G401.6 (cell line): ENCODE results near the gene CLRN3.

Source experiments
- FAIRE-seq: peaks from 2 replicates; lab custom pipeline; 2012; peaks lifted over from hg19 to GRCh38; lab: Jason Lieb, UNC

Gene CLRN3, protein sequence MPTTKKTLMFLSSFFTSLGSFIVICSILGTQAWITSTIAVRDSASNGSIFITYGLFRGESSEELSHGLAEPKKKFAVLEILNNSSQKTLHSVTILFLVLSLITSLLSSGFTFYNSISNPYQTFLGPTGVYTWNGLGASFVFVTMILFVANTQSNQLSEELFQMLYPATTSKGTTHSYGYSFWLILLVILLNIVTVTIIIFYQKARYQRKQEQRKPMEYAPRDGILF

DNA sequence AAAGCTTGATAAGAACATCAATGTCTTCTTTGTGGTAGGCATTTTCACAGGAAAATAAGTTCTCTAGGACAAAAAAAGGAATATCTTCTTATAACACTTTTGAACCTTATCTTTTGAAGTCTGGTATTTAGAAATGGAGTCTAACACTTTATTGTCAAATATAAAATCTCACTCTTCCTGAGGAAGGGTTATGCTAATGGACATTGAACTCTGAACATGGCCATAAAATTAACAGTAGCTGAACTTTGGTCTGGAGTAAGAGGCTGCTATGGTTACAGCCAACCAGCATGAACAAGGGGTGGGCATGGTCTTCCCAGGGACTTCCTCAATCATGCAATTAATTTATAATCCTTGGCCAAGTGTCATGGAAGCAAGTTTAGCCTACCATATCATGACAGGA lies at the start of gene CLRN3:
Gene CLRN3, minus strand, starts transcription at position 199 of the 400 bp plus-strand sequence. Its CDS starts 157 bp downstream, at position 42.
- FAIRE-seq: no peak

DNA sequence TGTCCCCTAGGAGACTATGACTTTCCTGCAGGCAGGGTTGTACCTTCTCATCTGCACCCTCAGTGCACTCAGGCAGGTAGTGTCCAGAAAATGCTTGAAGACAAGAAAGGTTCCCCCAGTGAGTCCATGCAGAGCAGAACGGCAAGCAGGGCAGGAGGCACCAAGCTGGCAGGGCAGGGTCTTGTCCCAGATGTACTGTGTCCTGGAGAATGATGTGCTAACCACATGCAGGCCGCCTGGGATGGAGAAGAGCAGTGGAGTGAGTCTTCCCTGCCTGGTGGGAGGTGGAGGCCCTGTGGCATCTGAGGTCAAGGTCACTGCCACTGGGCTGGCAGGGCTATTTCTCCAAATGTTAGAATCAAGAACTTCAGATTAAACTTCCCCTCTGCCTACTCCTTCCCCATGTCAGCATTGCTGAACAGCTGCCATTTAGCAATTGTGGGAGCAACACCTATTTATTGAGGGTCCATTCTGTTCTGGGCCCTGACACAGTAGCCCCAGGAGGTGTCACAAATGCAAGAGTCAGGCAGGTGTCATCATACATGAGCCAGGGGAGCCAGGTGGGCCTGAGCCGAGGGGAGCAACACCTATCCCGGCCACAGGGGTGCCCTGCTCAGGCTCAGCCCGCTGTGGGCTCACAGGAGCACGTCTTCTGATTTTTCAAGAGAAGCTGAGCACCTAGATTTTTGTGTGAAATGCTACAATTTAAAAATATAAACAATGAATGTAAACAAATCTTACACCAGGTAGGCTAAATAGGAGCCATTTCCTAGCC lies 48.3 kb upstream of the CLRN3 start:
- FAIRE-seq: no peak

DNA sequence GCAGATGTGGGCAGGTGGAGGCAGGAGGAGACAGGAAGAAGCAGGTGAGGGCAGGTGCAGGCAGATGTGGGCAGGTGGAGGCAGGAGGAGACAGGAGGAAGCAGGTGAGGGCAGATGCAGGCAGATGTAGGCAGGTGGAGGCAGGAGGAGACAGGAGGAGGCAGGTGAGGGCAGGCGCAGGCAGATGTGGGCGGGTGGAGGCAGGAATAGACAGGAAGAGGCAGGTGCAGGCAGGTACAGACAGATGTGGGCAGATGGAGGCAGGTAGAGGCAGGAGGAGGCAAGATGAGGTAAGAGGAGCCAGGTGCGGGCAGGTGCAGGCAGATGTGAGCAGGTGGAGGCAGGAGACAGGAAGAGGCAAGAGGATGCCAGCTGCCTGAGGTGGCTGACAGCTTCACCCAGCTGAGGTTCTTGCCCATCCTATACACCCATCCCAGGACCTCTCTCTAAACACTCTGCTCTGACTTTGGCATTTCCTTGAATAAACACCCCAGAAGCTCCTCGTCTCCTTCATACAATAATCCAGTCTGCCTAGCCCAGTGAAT lies 47.1 kb upstream of the CLRN3 start:
- FAIRE-seq: no peak

DNA sequence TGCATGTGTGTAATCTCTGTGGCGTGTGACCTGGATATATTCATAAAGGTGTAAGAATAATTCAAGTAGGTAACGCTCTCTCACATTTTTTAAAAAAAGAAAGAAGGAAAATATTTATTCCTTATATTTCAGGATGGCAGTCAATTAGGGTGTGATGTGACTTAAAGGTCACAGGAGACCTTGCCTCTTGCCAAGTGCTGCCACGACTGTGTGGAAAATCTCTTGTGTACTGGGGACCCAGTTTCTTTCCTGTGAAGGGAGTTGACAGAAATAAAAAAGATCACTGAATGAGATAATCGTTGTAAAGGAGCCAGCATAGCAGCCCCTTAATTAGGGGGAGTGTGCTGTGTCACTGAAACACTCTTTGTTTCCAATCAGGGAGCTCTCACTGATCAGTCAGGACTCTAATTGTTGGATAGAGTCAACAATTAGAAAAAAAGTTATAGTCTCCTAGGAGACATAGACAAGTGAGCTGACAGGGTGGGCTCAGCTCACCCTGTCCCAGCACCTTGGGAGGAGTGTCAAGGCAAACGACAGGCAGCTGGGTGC lies 45.2 kb upstream of the CLRN3 start:
- FAIRE-seq: no peak

DNA sequence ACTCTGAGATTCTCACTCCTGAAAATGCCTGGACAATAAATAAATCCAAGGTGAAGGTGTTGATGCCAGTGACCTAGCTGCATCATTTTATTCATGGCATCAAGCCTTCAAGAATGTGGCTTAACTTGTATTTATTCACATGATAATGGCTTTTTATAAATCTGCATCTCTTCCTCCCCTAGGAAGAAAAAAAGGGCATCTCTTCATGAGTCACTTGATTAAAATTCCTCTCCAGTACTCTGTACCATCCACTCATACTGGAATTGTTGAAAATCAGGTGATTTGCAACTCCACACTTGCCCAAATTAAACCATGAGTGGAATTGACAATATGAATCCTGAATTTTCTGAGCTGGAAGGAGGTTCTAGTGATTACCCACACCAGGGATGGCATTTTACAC lies 44.3 kb upstream of the CLRN3 start:
- FAIRE-seq: no peak

DNA sequence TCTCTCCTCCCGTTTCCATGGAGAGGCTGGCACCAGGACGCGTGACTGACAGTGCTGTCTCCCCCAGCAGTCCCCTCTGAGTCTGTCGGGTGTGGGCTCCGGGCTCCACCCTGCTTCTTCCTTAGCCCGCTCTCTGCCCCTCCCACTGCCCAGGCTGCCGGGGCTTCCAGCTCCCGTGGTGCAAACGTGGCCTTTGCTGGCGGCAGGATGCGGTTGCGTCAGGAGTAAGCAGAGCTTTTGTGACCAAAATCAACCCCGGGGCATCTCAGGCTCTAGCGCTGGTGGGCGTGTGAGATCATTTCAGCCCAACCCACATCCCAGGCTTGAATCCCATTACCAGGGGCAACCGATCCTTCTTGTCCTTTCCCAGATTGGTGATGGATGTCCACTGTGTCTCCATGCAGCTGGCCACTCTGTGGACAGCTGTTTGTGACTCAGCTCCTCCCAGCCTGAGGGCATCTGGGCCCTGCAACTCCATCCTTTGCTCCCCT lies 42.4 kb upstream of the CLRN3 start:
- no peak for FAIRE-seq

DNA sequence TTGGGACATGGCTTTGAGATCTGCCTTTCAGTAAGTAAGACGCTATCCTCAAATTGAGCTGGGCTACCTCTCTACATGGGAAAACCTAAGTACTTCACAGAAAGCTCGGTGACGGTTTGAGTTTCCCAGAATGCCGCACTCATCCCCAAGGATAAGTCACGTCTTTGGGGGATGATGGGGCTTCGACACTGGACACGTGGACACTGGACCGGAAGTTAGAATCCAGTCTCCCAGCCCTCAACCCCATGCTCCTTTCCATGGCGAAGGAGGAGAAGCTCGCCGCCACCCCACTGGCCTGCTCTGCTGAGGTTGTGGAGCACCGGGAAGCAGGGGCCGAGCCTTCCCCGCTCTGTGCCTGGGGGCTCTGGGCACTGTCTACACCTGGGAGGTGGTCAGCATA lies 41.6 kb upstream of the CLRN3 start:
- no peak for FAIRE-seq

DNA sequence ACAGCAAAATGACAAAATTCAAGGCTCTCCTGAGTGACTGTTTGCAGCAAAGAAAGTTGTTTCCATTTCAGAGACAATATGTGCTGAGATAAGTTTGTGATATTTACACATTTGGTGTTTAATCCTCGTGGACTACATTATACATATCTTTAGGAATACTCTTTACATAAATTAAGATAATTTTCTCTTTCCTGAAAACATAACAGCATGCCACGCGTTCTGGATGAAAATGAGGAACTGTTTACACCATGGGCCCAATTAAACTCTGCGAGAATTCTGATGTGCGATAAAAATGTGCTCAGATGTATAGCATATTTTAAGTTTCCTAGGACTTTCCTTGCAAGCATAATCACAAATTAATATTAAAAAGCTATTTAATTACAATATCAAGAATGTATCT lies 40.5 kb upstream of the CLRN3 start:
- FAIRE-seq: no peak

DNA sequence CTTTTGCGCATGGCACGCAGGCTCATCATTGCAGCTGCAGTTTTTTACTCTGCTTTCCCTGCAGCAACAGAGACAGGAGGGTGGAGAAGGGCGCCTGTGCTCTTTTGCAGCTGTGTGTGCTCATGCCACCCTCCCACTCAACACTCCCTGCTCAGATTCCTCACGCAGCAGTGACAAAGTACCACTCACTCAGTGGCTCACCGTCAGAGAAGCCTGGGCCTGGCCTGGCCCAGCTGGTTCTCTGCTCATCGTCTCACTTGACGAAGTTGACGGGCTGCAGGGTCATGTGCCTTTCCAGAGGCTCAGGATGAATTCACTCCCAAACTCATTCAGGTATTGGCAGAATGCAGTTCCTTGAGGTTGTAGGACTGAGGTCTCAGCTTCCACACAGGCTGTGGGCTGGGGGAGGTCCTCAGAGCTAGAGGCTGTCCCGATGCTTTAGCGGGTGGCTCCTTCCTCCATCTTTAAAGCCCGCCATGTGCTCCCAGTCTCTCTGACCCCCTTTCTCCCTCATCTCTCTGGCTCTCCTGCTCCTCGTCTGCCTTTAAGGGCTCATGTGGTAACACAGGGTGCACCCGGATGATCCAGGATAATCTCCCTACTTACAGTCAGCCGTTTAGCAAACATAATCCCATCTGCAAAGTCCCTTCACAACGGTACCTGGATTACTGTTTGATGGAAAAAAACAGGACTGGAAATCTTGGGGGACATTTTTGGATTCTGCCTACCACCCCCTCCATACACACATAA lies 40.0 kb upstream of the CLRN3 start:
- FAIRE-seq: no peak

DNA sequence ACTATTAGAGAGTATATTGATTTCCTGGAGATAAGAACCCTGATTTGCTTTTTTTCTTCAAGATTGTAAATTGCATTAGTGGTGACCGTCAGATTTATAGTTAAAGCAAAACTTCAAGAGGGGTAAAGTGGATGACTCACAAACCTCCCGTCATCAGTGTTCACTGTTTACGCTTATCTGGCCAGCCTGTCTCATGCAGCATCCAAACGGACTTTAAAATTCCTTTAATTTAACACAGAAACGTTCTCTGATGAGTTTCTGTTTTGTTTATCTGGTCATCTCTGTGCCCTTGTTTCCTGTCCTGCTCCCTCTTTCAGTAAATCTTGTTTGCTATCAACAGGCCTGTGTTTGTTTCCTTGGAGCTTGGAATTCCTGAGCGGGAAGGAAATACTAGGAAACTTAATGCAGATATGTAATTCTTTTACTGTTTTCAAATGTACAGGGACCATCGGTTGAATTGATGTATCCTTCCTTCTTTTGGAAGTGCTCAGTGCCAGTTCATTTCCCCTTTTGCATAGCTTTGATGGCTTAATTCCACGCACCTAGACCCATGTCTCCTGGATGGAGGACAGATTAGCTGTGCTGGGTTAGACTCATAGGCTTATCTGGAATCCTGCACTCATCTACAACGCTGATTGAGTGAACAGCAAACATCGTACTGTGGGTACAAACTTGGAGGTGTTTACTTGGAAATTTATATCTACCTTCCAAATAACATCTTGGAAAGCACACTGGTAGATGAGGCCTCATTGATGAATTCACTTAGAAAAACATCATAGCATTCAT lies 35.5 kb upstream of the CLRN3 start:
- FAIRE-seq: no peak

DNA sequence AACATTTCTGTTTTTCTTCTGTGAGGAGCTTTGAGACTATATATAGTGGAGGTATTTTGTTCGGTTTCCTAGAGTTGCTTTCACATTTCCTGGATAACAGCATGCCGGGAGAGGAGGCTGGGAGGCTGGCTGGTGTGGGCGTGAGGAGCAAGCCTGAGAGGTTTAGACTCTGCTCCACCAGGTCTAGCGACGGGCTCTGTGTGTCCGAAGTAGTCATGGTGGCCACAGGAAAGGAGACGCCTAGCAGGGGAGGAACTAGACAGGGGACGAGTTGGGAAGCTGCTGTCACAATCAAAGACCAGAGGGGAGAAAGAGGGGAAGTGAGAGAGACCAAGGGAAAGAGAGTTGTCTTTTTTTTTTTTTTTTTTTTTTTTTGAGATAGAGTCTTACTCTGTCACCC lies 33.7 kb upstream of the CLRN3 start:
- FAIRE-seq: no peak

DNA sequence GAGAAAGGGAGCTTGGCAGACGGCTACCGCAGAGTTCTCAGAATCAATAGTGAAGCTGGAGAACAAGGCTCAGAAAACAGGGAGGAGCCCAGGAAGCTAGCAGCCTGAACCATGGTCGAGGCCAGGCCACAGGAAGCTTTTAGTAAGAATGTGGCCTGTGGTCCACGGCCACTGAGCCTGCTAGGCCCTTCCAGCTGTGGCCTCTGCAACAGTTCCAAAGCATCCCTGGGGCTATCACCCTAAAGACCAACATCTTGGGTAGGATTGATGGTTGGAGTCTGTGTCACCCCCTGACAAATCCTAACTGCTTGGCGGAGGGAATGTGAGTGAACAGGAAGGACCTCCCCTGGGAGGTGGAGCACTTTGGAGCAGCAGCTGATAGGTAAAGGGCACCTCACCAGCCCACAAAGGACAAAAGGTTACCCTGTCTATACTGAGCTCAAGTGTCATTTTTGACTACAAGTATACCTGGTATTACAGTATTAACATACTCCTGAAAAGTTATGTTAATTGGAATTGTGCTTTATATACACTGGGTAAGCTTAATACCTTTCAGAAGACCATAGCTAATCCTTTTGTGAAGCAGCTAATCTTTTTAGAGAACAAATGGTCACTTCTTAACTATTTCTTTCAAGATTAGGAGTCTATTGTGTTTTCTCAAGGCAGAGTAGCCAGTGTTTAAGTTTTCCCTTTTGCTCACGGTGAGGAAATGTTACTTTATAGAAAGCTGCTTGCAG lies 32.9 kb upstream of the CLRN3 start:
- FAIRE-seq: no peak

DNA sequence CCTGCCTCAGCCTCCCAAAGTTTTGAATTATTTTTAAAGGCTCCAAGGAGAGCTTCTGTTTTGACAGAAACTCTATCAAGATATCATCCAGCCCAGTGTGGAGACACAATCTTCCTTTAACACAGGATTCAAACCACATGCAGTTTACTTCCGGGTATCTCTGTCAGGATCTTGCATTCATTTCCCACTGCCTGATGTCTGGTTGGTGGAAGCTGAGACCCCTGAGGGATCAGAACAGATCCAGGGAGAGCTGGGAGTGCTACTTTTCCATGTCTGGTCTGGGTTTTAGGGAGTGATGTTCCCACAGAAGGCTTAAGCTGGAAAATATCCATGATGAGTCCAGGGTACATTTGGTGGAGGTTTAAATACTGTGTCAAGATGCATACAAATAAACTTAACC lies 30.9 kb upstream of the CLRN3 start:
- FAIRE-seq: no peak

DNA sequence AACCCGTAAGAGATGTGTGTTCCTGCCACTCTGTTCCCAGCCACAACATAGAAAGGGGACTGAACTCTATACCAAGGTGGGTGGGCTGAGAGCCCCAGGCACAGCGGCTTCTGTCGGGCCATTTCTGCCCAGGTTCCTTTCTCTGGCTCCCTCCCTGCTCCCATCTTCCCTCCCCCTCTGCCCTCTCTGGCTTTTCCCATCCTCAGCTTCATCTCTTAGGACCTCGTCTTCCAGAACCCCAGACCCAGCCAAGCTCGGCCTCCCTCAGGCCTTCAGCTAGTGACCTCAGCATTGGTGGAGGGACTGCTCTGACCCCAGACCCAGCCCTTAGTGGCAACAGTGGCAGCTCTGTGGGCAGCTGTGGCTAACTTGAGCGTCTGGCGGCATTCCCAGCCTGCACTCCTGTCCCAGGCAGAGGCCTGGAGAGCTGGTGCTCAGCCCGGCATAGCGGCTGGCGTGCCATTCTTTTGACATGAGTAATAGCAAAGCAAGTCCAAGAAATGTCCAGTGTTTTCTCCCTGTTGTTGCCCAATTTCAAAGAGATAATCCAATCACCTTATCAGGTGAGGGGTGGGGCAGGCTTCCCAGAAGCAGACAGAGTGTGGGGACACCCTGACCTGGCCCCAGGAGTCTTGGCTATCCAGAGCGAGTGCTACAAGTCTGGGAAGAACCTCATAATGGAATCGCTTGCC lies 30.1 kb upstream of the CLRN3 start:
- no peak for FAIRE-seq

DNA sequence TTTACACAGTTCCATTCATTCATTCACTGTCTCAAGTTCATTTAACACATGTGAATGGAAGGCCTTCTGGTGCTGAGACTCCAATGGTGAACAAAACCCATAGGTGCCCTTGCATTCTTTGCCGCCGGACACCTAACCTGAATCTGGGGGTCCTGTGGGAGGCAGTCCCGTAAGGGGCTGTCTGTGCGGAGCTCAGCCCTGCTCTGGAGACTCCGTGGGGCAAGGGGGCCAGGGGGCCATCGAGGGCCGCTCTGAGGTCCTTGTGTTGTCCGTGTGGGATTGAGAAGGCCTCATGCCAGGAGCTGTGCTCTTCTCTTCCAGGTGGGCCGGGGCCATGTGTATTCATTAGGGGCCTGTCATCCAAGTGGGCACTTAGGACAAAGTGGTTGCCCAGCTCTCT lies 29.5 kb upstream of the CLRN3 start:
- FAIRE-seq: no peak

DNA sequence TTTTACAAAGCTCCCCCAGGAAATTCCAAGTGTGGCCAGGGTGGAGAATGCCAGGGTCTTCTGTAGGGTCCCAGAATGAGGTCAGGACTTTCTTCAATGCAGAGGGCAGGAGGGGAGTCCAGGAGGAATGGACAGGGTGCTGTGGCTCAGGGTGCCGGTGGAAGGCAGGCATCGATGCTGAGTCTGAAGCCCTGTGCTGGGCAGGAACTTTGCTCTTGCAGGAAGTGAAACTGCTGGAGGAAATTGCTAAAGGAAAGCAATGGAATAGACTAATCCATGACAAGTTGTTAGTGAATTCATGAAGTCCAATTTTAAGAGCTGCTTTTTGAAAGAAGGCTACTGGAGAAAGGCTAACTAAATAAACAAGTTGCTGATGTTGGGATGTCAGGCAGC lies 29.0 kb upstream of the CLRN3 start:
- FAIRE-seq: no peak

DNA sequence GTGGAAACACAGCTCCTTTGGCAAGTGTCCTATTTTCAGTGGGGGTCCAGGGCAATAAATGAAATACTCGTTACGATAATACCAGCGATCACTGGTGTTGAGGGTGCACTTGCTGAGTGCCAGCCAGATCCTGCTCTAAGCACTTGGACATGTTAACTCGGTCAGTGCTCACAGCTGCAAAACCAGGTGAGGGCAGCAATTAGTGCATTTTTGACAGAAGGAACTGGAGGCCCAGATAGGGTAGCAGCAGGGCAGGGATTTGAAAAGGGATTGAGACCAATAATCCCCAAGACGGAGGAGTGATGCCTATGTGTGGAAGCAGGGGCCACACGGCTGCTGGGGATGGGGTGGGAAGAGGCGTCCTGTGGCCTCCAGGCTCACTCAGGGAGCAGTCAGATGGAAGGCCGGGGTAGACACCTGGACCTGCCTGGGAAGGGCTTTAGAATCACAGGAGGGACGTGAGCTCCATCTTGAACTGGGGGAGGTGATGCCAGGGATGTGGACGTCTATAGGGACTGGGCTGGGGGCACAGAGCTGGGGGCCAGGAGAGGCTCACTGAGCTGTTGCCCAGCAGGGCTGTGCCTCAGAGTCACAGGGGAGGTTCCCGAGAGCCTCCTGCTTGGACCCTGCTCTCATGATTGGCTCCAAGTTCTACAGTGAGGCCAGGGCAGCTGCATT lies 28.5 kb upstream of the CLRN3 start:
- no peak for FAIRE-seq

DNA sequence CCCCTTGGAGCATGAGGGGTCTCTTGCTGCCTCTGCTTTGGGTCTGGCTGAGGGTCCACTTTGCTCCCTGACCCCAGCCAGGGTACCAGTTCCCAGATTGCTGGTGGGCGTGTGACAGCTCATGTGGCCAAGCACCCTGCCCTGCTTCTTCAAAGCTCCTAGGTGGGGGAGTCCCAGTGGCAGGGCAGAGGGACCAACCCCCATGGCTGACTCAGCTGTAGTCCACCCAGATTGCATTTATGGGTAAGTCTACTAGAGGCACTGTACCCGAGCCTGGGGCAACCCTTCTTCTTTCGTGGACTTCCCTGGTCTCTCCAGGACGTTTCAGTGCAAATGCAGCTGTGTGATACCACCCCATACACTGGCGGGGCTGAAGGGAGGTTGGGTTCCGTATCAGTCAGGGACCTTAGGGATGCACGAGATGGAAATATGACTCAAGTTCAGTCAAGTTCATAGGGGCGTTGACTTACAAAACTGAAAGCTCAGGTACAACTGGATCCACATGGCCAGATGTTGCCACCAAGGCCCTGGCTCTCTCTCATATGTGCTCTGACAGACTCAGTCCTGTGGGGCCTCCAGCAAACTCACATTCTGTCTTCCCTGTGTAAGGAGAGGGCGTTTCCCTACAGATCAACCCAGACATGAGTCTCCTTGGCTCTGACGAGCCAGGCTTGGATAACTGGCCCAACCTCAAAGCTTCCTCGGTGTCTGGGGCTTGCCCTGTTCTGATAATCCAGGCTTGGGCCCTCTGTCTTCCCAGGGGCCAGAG lies 27.7 kb upstream of the CLRN3 start:
- no peak for FAIRE-seq
